Fibroblast of the aortic adventitia (primary cell): ENCODE results near the gene VIM. TPM values are rescaled to one million over a fixed set of nuclear protein-coding genes. Genes with fewer than 3 reads are reported as not detected.

ENCODE experiments used
- DNase-seq: peaks from one replicate; pipeline ENCODE4 v3.0.0-alpha.2; 2010; ENCODE audit warnings: low read depth
- H3K4me3 ChIP-seq: 2 replicates; pipeline ENCODE4 v1.5.1; 2011; ENCODE audit warnings: low read depth, mild to moderate bottlenecking, control low read depth, low read length, moderate library complexity
- CTCF ChIP-seq: IDR thresholded peaks from 2 replicates; pipeline ENCODE4 v1.5.1; 2011; ENCODE audit warnings: mild to moderate bottlenecking, low read length, control low read depth, inconsistent platforms; ENCODE audit not compliant: insufficient read depth
- total RNA-seq: library from RNA; depleted of rRNA; stranded (reverse); fragments of >200 nt; gene quantifications from 2 replicates; pipeline ENCODE4 v1.2.3, GENCODE V29; 2012; ENCODE audit warnings: low replicate concordance

The VIM gene
- total RNA-seq, 1 donor, result 12,680 TPM

GRCh38 chr10:17200001-17200911 lies 27.8 kb upstream of the VIM start:
- peak overlapping the region; percentile 74 for H3K4me3 ChIP-seq
- no peak for TF ChIP-seq CTCF
- DNase-seq, result peak; percentile 40

- H3K4me3 ChIP-seq, result peak within 1 kb of the TSS; percentile 74
- TF ChIP-seq CTCF, result no peak
- DNase-seq, result peak; percentile 87
These were observed 26.9 kb upstream of the VIM start, which contains the start of gene TRDMT1 for GRCh38 chr10:17200912-17201793. TSS of gene TRDMT1 (minus strand) at chr10:17201672. CDS start at chr10:17201634, 38 bp downstream.

DNA sequence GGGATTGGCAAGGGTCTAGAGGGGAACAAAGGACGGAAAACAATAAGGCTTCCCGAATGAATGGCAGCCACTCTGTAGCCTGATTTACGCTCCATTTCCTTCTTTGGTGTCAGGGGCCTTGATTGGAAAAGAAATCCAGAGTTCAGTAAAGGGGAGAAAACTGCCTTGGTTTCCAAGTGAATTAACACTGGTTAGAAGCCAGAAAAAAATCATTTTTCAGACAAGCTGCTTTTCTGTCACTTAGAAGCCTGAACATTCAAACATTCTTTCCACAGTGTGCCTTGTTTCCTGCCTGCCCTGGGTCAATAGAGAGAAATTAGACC lies 26.3 kb upstream of the VIM start:
- TF ChIP-seq CTCF, result no peak
- no peak for DNase-seq
- H3K4me3 ChIP-seq, result peak overlapping the region; percentile 74

- no peak overlapping the region for H3K4me3 ChIP-seq
- no peak for TF ChIP-seq CTCF
- DNase-seq, result no peak
These were observed 25.5 kb upstream of the VIM start for GRCh38 chr10:17202506-17202905.

GRCh38 chr10:17202999-17203398 lies 25.0 kb upstream of the VIM start:
- no peak for TF ChIP-seq CTCF

DNA sequence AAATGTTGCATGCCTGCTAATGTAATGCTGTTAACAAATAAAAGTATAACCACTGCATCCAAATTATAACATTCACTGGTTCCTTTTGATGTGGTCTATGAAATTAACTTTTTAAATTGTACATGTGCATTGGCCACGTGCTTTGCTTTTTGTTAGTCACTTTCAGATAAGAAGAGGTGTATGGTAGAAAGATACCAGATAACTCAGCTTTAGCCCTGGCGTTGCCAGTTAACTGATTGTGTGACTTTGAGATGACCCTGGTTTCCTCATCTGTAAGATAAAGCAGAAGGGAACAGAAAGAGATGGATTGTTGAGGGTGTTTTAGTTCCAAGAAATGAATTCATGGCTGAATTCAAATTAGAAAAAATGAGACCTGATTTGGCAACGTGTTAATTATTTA lies 24.6 kb upstream of the VIM start:
- TF ChIP-seq CTCF, result no peak
- no peak for DNase-seq

More at GRCh38 chr10:17202999-17203398, 25.0 kb upstream of the VIM start:
- DNase-seq, result no peak
- no peak overlapping the region for H3K4me3 ChIP-seq

More for the DNA sequence above, 24.6 kb upstream of the VIM start:
- no peak overlapping the region for H3K4me3 ChIP-seq
